Activated CD4-positive, alpha-beta T cell treated with anti-CD3 and anti-CD28 coated beads, Interleukin-2, amount 10 ng/mL, durations not matched to agents 7 days and 5 days (primary cell): ENCODE results near the gene SUMF1. TPM values are rescaled to one million over a fixed set of nuclear protein-coding genes. Genes with fewer than 3 reads are reported as not detected.
"Not testable (repeated sequence)": the region's sequence is repeated elsewhere in the genome, so short reads cannot be mapped to it uniquely, and the experiment has no call there.

ENCODE experiments used
- CTCF ChIA-PET: fragments of 350-600 bp; sonication (Branson Sonifier 250); formaldehyde crosslinking; loops from one replicate; lab custom pipeline; 2021; ENCODE audit warnings: antibody characterized with exemption; lab: Charles Lee
- POLR2A ChIA-PET: fragments of 350-600 bp; sonication (Branson Sonifier 250); formaldehyde crosslinking; loops from one replicate; lab custom pipeline; 2021; ENCODE audit warnings: antibody characterized with exemption; lab: Charles Lee
- DNase-seq: peaks from one replicate; pipeline ENCODE4 v3.0.0-alpha.2; 2020
- H3K27ac Mint-ChIP-seq: one replicate; pipeline ENCODE4 v1.8.0; 2021; ENCODE audit warnings: mild to moderate bottlenecking, moderate library complexity, mixed read lengths
- H3K27me3 Mint-ChIP-seq: one replicate; pipeline ENCODE4 v1.8.0; 2021; ENCODE audit warnings: mixed read lengths
- H3K36me3 Mint-ChIP-seq: one replicate; pipeline ENCODE4 v1.8.0; 2021; ENCODE audit warnings: low read depth, mixed read lengths
- H3K4me1 Mint-ChIP-seq: one replicate; pipeline ENCODE4 v1.8.0; 2021; ENCODE audit warnings: mixed read lengths
- H3K4me3 Mint-ChIP-seq: one replicate; pipeline ENCODE4 v1.8.0; 2021; ENCODE audit warnings: mild to moderate bottlenecking, moderate library complexity, mixed read lengths
- H3K9me3 Mint-ChIP-seq: one replicate; pipeline ENCODE4 v1.8.0; 2021; ENCODE audit warnings: mixed read lengths
- total RNA-seq, 2 experiments: library from RNA; stranded (reverse); gene quantifications; one replicate each; pipeline ENCODE4 v1.2.3, GENCODE V29; 2021

SUMF1 gene
- total RNA-seq, 2 experiments from 2014 or later: 6.2 to 9.0 TPM

GRCh38 chr3:4472312-4472711 lies 5.2 kb upstream of the SUMF1 start:
- H3K4me1 Mint-ChIP-seq: peaks cover 16% of the 10 kb centered on the region
- ChIA-PET POLR2A (no interaction called here), CTCF (interaction anchor here (0.8 kb wide), 1 partner anchor 28 kb away, joined by 3 read pairs; no protein-coding TSS in a partner anchor)
- H3K36me3 Mint-ChIP-seq: no peaks in the 10 kb centered on the region
- H3K27ac Mint-ChIP-seq: no peak overlapping the region
- no peaks in the 10 kb centered on the region for H3K9me3 Mint-ChIP-seq
- peaks cover 12% of the 10 kb centered on the region for H3K27me3 Mint-ChIP-seq
- DNase-seq: no peak
- no peak overlapping the region for H3K4me3 Mint-ChIP-seq

- ChIA-PET CTCF (interaction anchor here (0.6 to 1.1 kb wide), 4 partner anchors 17 to 162 kb away, joined by 3 read pairs; no protein-coding TSS in a partner anchor), POLR2A (no interaction called here)
- H3K27ac Mint-ChIP-seq: no peak overlapping the region
- H3K4me1 Mint-ChIP-seq: peaks cover 19% of the 10 kb centered on the region
- H3K36me3 Mint-ChIP-seq: no peaks in the 10 kb centered on the region
- H3K9me3 Mint-ChIP-seq: no peaks in the 10 kb centered on the region
- H3K27me3 Mint-ChIP-seq: peaks cover 12% of the 10 kb centered on the region
- DNase-seq: no peak
- no peak overlapping the region for H3K4me3 Mint-ChIP-seq
Observed at GRCh38 chr3:4471907-4472306, 4.8 kb upstream of the SUMF1 start.

- H3K27me3 Mint-ChIP-seq: no peaks in the 10 kb centered on the region
- no peaks in the 10 kb centered on the region for H3K9me3 Mint-ChIP-seq
- ChIA-PET CTCF (interaction anchor here (0.6 to 1.5 kb wide), 6 partner anchors 9 to 852 kb away, joined by 3 to 5 read pairs (median 3); partner anchors contain the start of gene ITPR1), POLR2A (interaction anchor here (0.6 to 1.1 kb wide), 3 partner anchors 25 to 160 kb away, joined by 3 read pairs; partner anchors contain the start of gene ITPR1)
- H3K27ac Mint-ChIP-seq: peak overlapping the region; percentile 96
- DNase-seq: no peak
- peaks cover 28% of the 10 kb centered on the region for H3K4me1 Mint-ChIP-seq
- no peaks in the 10 kb centered on the region for H3K36me3 Mint-ChIP-seq
- H3K4me3 Mint-ChIP-seq: peak overlapping the region; percentile 91
Observed at GRCh38 chr3:4467522-4467867, 426 bp upstream of the SUMF1 start.

GRCh38 chr3:4464576-4464975 lies 2.5 kb downstream of the SUMF1 start:
- Mint-ChIP-seq H3K4me1 (peaks cover 30% of the 10 kb centered on the region), H3K36me3 (no peaks in the 10 kb centered on the region), H3K27ac (no peak overlapping the region), H3K9me3 (no peaks in the 10 kb centered on the region), H3K27me3 (no peaks in the 10 kb centered on the region), H3K4me3 (no peak overlapping the region)
- ChIA-PET POLR2A (no interaction called here), CTCF (no interaction called here)
- DNase-seq: no peak

GRCh38 chr3:4462369-4463040 lies 4.6 kb downstream of the SUMF1 start:
- Mint-ChIP-seq H3K4me1 (peaks cover 27% of the 10 kb centered on the region), H3K36me3 (no peaks in the 10 kb centered on the region), H3K9me3 (no peaks in the 10 kb centered on the region), H3K27ac (no peak overlapping the region), H3K4me3 (no peak overlapping the region), H3K27me3 (no peaks in the 10 kb centered on the region)
- CTCF ChIA-PET: interaction anchor here (0.6 to 1.7 kb wide), 6 partner anchors 9 to 170 kb away, joined by 3 to 6 read pairs (median 4); partner anchors contain the start of gene ITPR1
- DNase-seq: no peak
- POLR2A ChIA-PET: no interaction called here

GRCh38 chr3:4461468-4462090 lies 5.5 kb downstream of the SUMF1 start:
- POLR2A ChIA-PET: no interaction called here
- Mint-ChIP-seq H3K27ac (no peak overlapping the region), H3K27me3 (no peaks in the 10 kb centered on the region), H3K9me3 (no peaks in the 10 kb centered on the region), H3K4me1 (peaks cover 20% of the 10 kb centered on the region), H3K36me3 (no peaks in the 10 kb centered on the region), H3K4me3 (no peak overlapping the region)
- no peak for DNase-seq
- CTCF ChIA-PET: interaction anchor here (0.6 to 1.7 kb wide), 4 partner anchors 12 to 153 kb away, joined by 3 to 6 read pairs (median 4); partner anchors contain the start of gene ITPR1

- Mint-ChIP-seq H3K4me1 (peaks cover 10% of the 10 kb centered on the region), H3K9me3 (no peaks in the 10 kb centered on the region), H3K27me3 (no peaks in the 10 kb centered on the region), H3K4me3 (no peak overlapping the region), H3K27ac (no peak overlapping the region), H3K36me3 (no peaks in the 10 kb centered on the region)
- ChIA-PET CTCF (interaction anchor here (0.6 to 1.1 kb wide), 2 partner anchors 13 to 133 kb away, joined by 3 to 4 read pairs; no protein-coding TSS in a partner anchor), POLR2A (no interaction called here)
- DNase-seq: no peak
Observed at GRCh38 chr3:4460334-4460733, 6.7 kb downstream of the SUMF1 start.

GRCh38 chr3:4458961-4459360 lies 8.1 kb downstream of the SUMF1 start:
- Mint-ChIP-seq H3K4me3 (no peak overlapping the region), H3K27me3 (no peaks in the 10 kb centered on the region), H3K9me3 (no peaks in the 10 kb centered on the region), H3K36me3 (no peaks in the 10 kb centered on the region), H3K4me1 (peaks cover 2% of the 10 kb centered on the region), H3K27ac (no peak overlapping the region)
- POLR2A ChIA-PET: no interaction called here
- CTCF ChIA-PET: interaction anchor here (1.8 kb wide), 1 partner anchor 14 kb away, joined by 3 read pairs; no protein-coding TSS in a partner anchor
- no peak for DNase-seq

GRCh38 chr3:4456780-4457179 lies 10.3 kb downstream of the SUMF1 start:
- H3K36me3 Mint-ChIP-seq, H3K27ac Mint-ChIP-seq, DNase-seq, H3K4me1 Mint-ChIP-seq, H3K4me3 Mint-ChIP-seq, H3K27me3 Mint-ChIP-seq, POLR2A ChIA-PET, H3K9me3 Mint-ChIP-seq: not testable (repeated sequence)
- CTCF ChIA-PET: interaction anchor here (0.7 kb wide), 1 partner anchor 12 kb away, joined by 4 read pairs; no protein-coding TSS in a partner anchor

GRCh38 chr3:4454142-4454541 lies 12.9 kb downstream of the SUMF1 start:
- no peak for DNase-seq
- Mint-ChIP-seq H3K27me3 (no peaks in the 10 kb centered on the region), H3K4me1 (no peaks in the 10 kb centered on the region), H3K27ac (no peak overlapping the region), H3K36me3 (peaks cover 3% of the 10 kb centered on the region), H3K4me3 (no peak overlapping the region), H3K9me3 (no peaks in the 10 kb centered on the region)
- POLR2A ChIA-PET: no interaction called here
- CTCF ChIA-PET: no interaction called here

GRCh38 chr3:4449043-4449805 lies 17.8 kb downstream of the SUMF1 start:
- no peak for DNase-seq
- Mint-ChIP-seq H3K36me3 (peaks cover 19% of the 10 kb centered on the region), H3K27ac (no peak overlapping the region), H3K4me3 (no peak overlapping the region), H3K9me3 (no peaks in the 10 kb centered on the region), H3K27me3 (no peaks in the 10 kb centered on the region), H3K4me1 (no peaks in the 10 kb centered on the region)
- CTCF ChIA-PET: interaction anchor here (2.3 kb wide), 1 partner anchor 11 kb away, joined by 6 read pairs; no protein-coding TSS in a partner anchor
- POLR2A ChIA-PET: no interaction called here

- no peaks in the 10 kb centered on the region for H3K4me1 Mint-ChIP-seq
- DNase-seq: no peak
- peaks cover 19% of the 10 kb centered on the region for H3K36me3 Mint-ChIP-seq
- no peaks in the 10 kb centered on the region for H3K9me3 Mint-ChIP-seq
- H3K4me3 Mint-ChIP-seq: no peak overlapping the region
- no peaks in the 10 kb centered on the region for H3K27me3 Mint-ChIP-seq
- H3K27ac Mint-ChIP-seq: no peak overlapping the region
- POLR2A ChIA-PET: no interaction called here
- CTCF ChIA-PET: interaction anchor here (0.6 to 2.3 kb wide), 4 partner anchors 10 to 151 kb away, joined by 3 to 6 read pairs (median 4); no protein-coding TSS in a partner anchor
Observed at GRCh38 chr3:4448187-4448586, 18.9 kb downstream of the SUMF1 start.
